Head of caudate nucleus (tissue), 42 donors: ENCODE results near the gene LYST.

Source experiments
- DNase-seq, 42 donors: peaks; one replicate each; pipeline versions ENCODE4 v3.0.0 to v3.0.0-alpha.2; 2020 to 2021; ENCODE audit warnings: mixed read lengths in 7 of 42
- intact Hi-C: fragments of 100-400 bp; cut with DNase I; formaldehyde crosslinking; loops from one replicate; pipeline ENCODE4 v1.15.0; 2022

Gene LYST

DNA sequence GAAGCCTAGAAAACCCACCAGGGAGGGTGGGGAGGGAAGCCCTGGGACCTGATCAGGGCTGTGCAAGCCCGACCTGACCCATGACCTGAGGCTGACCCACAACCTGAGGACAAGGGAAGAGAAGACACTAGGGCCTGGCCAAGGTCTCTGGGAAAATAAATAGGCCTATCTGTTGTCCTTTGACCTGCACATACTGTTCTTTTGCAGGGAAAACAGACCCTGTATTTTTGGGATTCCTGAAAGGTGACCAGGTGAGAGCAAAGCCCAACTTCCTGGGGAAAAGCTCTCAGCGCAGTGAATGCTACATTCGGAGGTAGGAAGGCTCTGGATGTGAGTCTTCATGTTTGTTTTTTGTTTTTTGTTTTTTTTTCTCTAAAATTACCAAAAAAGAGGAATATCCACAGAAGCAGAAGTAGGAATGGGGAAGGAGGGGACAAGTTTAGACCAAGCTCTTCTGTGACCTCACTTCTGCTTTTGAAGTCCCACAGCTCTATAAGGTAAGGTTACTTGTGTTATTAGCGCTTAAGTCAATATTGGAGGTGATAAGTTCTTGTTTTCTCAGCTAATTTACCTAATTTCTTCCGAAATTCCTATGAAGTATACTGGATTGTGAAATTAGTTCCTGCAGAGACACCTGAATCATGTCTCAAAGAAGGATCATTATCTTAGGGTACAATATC lies 26.2 kb upstream of the LYST start:
- intact Hi-C loops, result no loop called here
- DNase-seq, result no peak

DNA sequence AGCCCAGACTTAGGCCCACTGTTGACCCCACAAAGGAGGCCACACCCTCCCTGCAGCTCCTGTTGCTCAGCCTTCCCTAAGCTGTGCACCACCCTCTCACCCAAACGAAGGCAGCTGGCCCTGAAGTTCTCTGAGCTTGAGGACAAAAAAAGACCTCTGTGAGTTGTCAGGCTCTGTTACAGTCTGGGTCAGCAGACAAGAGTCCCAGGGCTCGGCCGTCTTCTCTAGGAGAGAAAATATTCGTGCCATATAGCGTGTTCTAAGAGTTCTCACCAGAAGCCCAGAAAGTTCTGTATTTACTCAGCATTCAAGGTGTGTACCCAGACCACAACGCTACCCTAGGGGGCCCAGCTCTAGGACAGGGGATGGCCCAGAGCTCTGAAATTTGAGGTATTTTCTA lies 25.5 kb upstream of the LYST start:
- DNase-seq, result no peak
- intact Hi-C loops, result no loop called here

DNA sequence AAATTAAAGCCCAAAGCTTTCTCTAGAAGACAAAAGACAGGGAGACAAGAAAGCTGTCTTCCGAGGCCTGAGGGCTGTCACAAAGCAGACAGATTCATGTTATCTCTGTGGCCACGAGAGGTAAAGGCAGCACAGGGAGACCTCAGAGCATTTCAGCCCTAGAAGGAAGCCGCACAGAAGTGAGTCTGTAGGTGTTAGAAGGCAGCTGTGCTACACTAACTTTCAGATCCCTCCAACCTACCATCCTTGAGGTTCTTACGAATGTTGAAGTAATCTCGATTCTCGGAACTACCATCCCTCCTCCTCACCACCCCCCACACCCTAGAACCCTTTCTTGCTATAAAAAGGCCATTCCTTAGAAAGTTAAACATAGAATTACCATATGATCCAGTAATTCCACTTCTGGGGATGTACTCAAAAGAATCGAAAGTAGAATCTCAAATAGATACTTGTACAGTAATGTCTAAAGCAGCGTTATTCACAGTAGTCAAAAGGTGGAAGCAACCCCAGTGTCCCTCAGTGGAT lies 21.5 kb upstream of the LYST start:
- DNase-seq, result no peak
- intact Hi-C loops, result no loop called here

DNA sequence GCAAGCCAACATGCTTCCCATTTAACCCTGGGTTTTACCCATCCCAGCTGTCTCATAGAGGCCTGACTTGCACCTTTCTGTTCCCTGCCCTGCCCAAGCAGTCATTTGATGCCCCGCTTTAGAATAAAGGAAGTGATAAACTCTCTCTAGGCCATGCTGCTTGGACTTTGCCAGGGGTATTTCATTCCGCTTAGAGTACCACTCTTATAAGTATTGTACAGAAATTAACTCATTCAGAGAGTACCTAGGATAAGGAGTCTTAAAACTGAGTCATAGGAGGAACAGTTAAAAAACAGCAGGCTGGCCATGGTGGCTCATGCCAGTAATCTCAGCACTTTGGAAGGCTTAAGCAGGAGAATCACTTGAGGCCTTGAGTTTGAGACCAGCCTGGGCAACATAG lies 21.0 kb upstream of the LYST start:
- no peak for DNase-seq
- intact Hi-C loops, result no loop called here

DNA sequence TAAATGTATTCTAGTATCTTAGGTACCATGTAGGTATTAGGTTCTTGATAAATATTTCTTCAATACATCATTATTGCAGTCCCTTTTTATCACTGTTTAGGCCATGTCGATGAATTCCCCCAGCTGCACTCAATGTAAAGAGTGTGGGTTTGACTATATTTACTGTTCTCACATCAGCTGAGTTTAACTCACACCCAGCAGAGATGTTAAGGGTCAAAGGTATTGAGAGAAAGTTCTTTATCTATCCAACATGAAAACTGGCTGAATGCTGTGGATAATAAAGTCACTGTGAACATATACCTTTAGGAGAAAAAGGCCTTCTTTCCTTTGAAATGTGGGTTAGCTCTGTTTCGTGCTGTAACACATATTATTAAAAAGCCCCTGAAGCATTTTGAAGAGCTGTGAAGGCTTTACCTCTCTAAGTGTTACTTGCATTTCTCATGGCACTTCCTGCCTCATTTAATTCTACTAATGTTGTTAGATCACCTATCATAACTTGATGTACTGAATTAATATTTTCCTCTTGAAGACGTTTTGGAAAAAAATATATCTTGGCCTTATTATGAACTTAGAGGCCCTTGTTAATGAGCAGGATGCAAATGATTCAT lies 19.1 kb upstream of the LYST start:
- intact Hi-C loops, result no loop called here
- no peak for DNase-seq

DNA sequence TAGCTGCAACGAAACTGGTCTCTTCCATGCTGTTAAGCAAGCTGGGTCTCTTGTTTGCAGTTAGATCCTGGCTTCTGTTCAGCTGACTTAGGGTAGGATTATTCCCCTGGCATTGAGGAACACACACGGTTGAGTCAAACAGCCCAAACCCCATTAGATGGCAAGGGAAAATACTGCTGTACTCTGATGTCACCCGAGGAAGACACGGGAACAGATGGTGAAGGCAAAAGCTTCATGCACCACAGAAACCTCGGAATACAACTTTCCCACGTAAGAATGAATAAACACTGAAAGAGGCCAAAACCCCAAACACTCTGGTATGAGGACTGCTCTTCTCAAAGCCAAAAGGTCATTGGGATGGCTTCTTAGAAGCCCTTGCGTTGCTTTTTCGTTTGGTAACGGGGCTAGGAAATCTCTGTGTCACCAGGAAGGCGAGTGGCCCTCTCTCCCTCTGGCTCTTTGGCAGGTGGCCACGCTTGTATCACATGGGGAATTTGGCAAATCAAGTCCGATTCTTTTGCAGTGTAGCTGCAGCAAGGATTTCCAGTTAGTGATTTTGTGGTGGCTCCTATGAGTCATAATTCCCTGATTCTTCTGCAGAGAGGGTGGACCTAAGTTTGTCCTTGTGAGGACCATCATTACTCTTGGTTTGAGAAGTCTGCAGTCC lies 16.7 kb upstream of the LYST start:
- intact Hi-C loops, result no loop called here
- peak; percentile 24 to 89 (median 75) for DNase-seq

DNA sequence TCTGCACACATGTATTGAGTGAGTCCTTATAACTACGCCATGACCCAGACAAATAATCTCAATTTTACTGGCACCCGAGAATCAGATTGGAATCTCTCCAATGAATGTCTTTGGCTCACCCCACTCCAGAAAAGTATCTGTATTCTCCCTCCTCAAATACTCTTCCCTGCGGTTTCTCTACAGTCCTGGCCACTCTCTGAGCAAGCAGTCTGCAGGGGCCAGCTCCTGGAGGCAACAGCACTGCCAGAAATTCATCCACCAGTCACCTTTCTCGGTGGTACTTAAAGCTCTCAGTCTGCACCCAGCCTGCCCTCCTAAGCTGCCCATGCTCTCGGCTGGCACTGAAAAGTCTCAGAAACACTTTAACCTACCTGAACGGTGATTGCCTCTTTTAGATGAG lies 16.1 kb upstream of the LYST start:
- no peak for DNase-seq
- intact Hi-C loops, result no loop called here

DNA sequence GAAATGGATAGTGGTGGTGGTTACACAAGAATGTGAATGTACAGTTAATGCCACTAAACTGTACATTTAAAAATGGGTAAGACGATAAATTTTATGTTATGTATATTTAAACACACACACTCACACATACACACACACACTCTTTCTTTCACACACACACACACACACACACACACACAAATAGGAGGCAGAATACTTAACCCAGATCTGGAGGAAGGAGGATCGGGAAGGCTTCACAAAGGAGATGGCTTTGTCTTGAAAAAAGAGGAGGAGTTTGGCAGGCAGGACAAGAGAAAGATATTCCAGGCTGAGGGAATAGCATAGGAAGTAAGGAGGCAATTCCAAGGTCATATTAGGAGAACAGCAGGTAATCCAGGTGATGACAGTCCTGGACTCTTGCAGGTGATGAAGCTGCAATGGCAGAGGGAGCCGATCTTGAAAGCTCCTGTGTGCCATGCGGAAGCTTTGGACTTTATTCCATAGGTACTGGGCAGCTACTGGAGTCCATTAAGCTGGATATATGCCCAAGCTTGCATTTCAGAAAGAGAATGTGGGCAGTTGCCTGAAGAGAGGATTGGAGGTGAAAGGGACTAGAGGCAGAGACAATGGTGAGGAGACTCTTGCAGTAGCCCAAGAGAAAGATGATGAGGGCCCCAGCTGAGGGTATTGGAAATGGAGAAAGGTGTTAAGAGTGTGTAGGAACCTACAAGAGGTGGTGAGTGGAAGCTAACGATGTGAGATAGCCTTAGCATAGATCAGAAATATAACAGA lies 15.4 kb upstream of the LYST start:
- intact Hi-C loops, result no loop called here
- DNase-seq, result no peak

DNA sequence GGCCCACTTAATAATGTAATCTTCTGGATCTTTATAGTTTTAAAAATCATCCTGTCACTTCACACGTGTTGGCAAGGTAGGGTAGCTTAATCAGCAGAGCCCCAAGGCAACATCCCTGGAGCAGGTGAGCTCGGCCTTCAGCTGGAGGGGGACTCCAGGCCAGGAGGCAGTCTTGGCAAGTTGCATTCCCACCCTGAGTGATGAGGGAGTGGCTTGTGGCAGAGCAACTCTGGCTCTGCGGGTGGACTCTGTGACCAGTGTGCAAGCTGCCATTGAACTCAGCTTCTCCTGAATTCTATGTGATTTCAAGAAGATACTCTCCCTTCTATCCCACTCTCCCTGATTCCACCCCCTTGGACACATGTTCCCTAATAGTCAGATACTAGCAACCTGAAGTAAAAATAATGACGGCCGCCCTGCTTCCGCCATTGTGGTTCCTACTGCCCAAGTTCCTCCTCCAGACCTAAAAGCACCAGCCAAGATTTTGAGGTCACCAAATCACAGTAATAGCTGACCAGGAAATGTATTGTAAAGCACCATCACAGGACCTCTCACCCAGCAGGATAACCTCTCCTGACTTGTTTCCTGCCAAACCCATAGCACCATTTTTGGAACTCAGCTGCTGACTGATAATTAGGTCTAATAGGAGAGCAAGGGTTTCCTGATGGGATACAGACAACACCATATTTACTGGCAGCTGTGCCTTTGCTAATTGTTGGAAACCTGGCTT lies 11.5 kb upstream of the LYST start:
- peak in 9 of 42 donors; percentile 8 to 43 (median 23) for DNase-seq

DNA sequence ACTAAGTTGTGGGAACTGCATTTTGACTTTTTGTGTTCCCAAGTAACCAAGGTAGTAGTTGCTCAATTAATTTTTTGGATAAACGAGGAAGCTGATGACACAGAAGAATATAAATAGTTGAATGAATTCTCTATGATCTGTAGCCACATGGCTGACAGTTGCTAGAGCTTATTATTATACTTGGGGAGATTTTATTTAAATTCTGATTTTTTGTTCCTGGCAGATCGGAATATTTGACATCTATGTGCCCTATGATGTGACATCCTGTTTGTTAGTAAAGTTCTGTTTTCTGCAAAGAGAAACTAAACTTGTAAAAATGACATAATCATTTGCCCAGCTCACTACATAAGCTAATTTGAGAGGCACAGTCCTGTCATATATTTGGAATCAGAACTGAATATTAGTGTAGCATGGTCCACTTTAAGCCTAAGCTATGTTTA lies 9.7 kb upstream of the LYST start:
- no peak for DNase-seq
- intact Hi-C loops, result no loop called here

More for the DNA sequence above, 11.5 kb upstream of the LYST start:
- intact Hi-C loops, result no loop called here

DNA sequence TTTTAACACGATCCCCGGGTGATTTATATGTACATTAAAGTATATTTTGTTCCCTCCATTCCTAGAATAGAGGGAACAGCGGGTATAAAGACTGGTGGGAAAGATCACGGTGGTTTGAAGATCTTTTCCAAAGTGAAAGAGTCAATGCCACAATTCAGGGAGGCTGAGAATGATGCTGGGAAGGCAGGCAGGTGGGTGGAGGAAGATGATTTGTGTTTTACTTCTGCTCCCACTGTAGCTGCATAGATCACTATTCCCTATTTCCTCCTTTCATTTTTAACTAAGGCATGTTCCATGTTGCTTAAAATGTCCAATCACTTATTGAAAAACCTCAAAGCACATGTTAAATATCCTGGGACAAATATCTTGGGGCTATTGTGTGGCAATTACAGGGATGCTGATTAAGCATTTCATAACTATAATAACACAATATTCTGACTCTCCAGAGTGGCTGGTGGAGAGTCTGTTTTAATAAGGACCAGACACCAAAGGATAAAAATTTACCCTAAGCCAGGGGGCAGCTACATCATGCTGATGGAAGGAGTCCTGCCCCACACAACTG lies 8.4 kb upstream of the LYST start:
- DNase-seq, result peak in 1 of 42 donors; percentile 23
- intact Hi-C loops, result no loop called here

DNA sequence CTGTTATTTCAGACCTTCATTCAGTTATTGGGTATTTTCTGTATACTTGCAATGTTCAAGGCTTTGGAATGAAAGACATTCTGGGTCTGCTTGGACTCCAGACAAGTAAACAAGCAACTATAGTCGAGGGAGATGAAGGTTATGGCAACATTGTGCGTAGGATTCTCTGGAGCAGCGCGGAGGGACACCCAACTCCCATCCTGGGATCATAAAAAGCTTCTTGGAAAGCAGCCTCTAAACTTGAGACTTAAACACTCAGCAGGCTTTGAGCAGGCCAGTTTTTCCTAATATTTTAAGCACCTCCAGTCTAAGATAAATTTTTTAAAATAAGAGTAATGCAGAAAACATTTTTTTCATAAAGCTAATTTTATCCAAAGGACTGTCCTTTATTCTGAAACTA lies 7.6 kb upstream of the LYST start:
- DNase-seq, result no peak

DNA sequence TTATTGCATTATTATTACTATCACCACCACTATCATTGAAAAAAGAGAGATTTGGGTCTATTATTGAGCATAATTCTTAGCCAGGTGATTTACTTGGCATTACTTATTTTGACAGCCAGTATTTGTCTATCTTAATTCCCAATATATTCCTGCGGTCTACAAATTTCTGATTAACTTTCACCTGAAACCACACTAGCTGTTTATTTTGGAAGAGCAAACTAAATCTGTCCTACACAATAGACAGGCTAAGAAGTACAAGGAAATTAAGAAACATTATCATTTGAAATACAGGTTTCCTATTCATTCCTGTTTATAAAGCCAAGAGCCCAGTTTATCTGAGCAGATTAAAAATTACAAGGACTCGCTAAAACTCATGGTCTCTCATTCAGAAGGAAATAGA lies 6.9 kb upstream of the LYST start:
- no peak for DNase-seq
- intact Hi-C loops, result no loop called here

More for the DNA sequence above, 7.6 kb upstream of the LYST start:
- intact Hi-C loops, result no loop called here

DNA sequence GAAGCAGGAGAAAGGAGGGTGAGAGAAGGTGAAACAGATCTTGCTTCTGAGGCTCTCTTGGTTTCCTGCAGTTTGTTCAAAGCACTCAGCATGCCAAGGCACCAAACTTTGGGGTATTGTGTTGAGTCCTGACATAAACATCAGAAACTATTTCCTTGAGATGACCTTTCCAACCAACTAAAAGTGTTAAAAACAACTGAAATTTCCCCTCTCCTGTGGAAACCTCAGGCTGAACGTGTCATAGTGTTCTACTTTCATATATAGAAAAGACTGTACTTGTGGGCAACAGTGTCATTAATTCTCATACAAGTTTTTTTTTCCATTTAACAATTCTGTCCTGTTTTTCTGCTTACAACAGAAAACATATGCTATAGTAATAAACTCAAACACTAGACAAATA lies 6.3 kb upstream of the LYST start:
- no peak for DNase-seq

DNA sequence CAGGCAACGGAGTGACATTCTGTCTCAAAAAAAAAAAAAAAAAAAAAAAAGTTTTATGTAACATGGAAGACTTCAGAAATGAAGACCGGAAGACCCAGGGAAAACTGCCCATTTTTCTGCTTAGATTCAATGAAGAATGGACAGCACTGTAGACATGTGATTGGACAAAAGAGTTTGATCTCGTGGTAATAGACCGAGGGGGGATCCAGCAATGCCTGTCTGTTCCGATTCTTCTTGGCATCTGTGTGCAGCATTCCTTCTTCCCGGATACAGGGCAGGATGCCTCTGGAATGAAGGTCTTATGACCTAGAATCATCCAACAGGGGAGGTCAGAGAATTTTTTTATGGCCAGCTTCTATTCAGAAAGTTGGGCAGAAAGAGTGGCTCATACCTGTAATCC lies 5.6 kb upstream of the LYST start:
- no peak for DNase-seq
- intact Hi-C loops, result no loop called here

More for the DNA sequence above, 6.3 kb upstream of the LYST start:
- intact Hi-C loops, result no loop called here

DNA sequence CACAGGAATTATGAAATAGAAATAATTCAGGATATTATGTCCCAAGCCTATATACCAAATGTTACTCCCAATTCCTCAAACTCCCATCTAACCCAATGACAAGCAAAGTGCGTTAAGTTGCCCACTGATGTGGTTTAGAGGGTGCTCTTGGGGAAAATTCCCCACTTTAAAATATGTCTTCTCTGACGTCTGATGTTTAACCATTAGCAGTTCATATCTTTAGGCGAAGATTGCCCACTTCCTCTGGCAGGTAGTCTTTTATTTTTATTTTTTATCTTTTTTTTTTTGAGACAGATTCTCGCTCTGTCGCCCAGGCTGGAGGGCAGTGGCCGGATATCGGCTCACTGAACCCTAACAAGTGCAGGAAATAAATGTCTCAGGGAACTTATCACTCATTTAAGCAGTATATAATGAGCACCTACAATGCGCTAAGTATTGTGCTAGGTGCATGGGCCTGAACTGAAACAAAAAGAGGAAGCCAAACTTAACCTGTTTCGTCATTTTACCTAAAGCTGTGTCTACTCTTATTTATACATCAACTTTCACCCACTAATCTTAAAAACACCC lies 1.3 kb upstream of the LYST start:
- DNase-seq, result no peak
- intact Hi-C loops, result loop anchor here (5.0 kb wide), 1 partner anchor 104 kb away; no protein-coding TSS in a partner anchor

DNA sequence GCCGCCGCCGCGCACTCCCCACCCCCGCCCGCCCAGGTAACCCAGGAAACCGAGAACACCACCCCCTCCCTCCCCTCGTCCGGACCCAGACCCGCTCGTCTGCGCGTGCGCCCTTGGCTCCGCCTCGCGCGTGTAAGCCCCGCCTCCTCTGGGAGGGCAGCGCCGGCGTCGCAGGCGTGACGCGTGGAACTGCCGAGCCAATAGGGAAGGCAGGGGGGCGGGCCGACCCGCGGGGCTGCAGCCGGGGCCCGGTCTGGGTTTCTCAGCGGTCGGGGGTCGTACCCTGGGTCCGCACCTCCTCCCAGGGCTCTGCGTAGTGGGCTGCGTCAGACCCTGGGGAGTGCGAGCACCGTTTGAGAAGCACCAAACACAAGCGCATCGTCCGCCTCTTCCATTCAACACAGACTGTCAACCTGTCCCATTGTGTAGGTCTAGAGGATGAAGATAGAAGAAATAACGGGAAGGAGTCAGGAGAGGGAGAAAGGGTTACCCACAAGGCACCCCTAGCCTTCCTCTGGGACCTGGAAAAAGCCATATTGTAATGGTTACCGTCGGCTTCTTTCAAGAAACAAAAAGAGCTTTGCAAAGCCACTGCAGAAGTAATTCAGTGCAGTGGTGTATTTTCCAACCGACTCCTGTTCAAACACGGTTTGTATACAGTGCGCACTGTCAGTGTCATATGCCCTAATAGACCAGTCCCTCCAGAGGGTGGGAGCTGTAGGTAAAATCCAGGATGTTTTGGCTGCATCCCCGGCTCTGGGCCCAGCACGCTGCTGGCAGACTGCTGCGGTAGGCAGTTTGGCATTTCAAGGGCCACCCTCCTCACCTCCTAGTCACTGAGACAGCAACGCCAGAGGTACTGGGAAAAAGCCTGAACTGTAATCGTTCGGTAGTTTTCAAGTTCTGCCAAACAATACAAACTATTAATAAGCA lies 473 bp upstream of the LYST start:
- DNase-seq, result peak; percentile 91 to 99 (median 97)
- intact Hi-C loops, result loop anchor here (5.0 kb wide), 1 partner anchor 105 kb away; no protein-coding TSS in a partner anchor
